A172 (cell line): Measurements from ENCODE around the gene SLC28A3. TPM values are rescaled to one million over a fixed set of nuclear protein-coding genes. Genes with fewer than 3 reads are reported as not detected.
"Not testable (repeated sequence)": the region's sequence is repeated elsewhere in the genome, so short reads cannot be mapped to it uniquely, and the experiment has no call there.

Experiments
- DNase-seq: peaks from one replicate; pipeline ENCODE4 v3.0.0-alpha.2; 2015; ENCODE audit warnings: low spot score
- total RNA-seq: library from RNA; depleted of rRNA; stranded (reverse); fragments of >200 nt; shearing (Covaris generic); gene quantifications from 2 replicates; pipeline ENCODE4 v1.2.3, GENCODE V29; 2014; rRNA removed

SLC28A3 gene
- 0.55 and 1.0 TPM in 2 replicates for total RNA-seq

GRCh38 chr9:84340535-84340934, at the start of gene SLC28A3:
Gene SLC28A3, minus strand, starts transcription at chr9:84340758. Its CDS starts 125 bp downstream, at chr9:84340633.
- no peak for DNase-seq

GRCh38 chr9:84390254-84390653, 49.7 kb upstream of the SLC28A3 start:
- peak; percentile 39 for DNase-seq

GRCh38 chr9:84387821-84388220, 47.3 kb upstream of the SLC28A3 start:
- no peak for DNase-seq

- DNase-seq = no peak
These were observed 46.2 kb upstream of the SLC28A3 start for GRCh38 chr9:84386753-84387152.

- DNase-seq = no peak
These were observed 45.0 kb upstream of the SLC28A3 start for GRCh38 chr9:84385386-84386040.

GRCh38 chr9:84384617-84385016, 44.1 kb upstream of the SLC28A3 start:
- no peak for DNase-seq

GRCh38 chr9:84383178-84383577, 42.6 kb upstream of the SLC28A3 start:
- no peak for DNase-seq

GRCh38 chr9:84382720-84383119, 42.2 kb upstream of the SLC28A3 start:
- DNase-seq = no peak

- DNase-seq = no peak
These were observed 41.0 kb upstream of the SLC28A3 start for GRCh38 chr9:84381508-84381907.

- no peak for DNase-seq
These were observed 39.2 kb upstream of the SLC28A3 start for GRCh38 chr9:84379740-84380139.

GRCh38 chr9:84375954-84376353, 35.4 kb upstream of the SLC28A3 start:
- no peak for DNase-seq

GRCh38 chr9:84374516-84374915, 34.0 kb upstream of the SLC28A3 start:
- DNase-seq = no peak

GRCh38 chr9:84374013-84374412, 33.5 kb upstream of the SLC28A3 start:
- no peak for DNase-seq

- no peak for DNase-seq
These were observed 31.2 kb upstream of the SLC28A3 start for GRCh38 chr9:84371737-84372136.

- DNase-seq = no peak
These were observed 28.0 kb upstream of the SLC28A3 start for GRCh38 chr9:84368601-84369000.

GRCh38 chr9:84367726-84368125, 27.2 kb upstream of the SLC28A3 start:
- not testable (repeated sequence) for DNase-seq

GRCh38 chr9:84366683-84367082, 26.1 kb upstream of the SLC28A3 start:
- DNase-seq = no peak

- not testable (repeated sequence) for DNase-seq
These were observed 24.4 kb upstream of the SLC28A3 start for GRCh38 chr9:84364894-84365490.

- no peak for DNase-seq
These were observed 21.1 kb upstream of the SLC28A3 start for GRCh38 chr9:84361645-84362044.

GRCh38 chr9:84357275-84357674, 16.7 kb upstream of the SLC28A3 start:
- DNase-seq = peak; percentile 22

GRCh38 chr9:84354035-84354434, 13.5 kb upstream of the SLC28A3 start:
- DNase-seq = no peak

- no peak for DNase-seq
These were observed 9.1 kb upstream of the SLC28A3 start for GRCh38 chr9:84349671-84350070.

- DNase-seq = peak; percentile 33
These were observed 2.6 kb upstream of the SLC28A3 start for GRCh38 chr9:84343111-84343521.

GRCh38 chr9:84339962-84340361, 596 bp downstream of the SLC28A3 start:
- DNase-seq = peak; percentile 11
